Measurements from ENCODE around the gene EEA1. TPM values are rescaled to one million over a fixed set of nuclear protein-coding genes. Genes with fewer than 3 reads are reported as not detected.

The EEA1 gene
- total RNA-seq, 1 experiment from 2014 or later: 14.9 TPM

DNA sequence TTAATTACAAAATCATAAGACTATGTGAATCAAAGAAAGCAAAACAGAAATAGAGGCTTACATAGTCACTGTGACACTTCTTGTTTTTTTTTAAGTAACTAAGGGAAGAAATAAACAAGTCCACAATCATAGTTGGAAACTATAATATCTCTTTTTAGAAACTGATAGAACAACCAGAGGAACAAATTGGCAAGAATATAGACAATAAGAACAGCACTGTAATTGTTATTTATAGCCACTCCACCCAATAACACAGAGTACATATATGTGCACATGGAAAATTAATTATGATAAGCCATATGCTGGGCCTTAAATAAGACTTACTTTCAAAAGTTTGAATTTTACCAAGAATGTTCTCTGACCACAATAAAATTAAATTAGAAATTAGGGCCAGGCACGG is 125.2 kb downstream of the EEA1 start:
- Histone ChIP-seq H3K4ac (ENCODE audit: low read depth, low read length) (no peak overlapping the region), H2BK12ac (ENCODE audit: insufficient read length, low read depth, low read length) (no peak overlapping the region), H4K20me1 (ENCODE audit: control insufficient read depth, insufficient read depth, insufficient read length) (no peaks in the 10 kb centered on the region), H2AFZ (ENCODE audit: low read length) (no peak overlapping the region), H3K9me3 (ENCODE audit: control insufficient read depth, low read depth, low read length) (no peaks in the 10 kb centered on the region), H4K5ac (ENCODE audit: insufficient read length, low read depth, low read length) (no peak overlapping the region), H4K91ac (ENCODE audit: insufficient read length, low read depth, low read length) (no peak overlapping the region), H2AK5ac (ENCODE audit: insufficient read length, low read length) (no peak overlapping the region), H3K79me2 (ENCODE audit: insufficient read depth, low read length) (no peaks in the 10 kb centered on the region), H3K79me1 (ENCODE audit: insufficient read depth, low read depth, low read length, poor library complexity, severe bottlenecking) (no peaks in the 10 kb centered on the region), H3K9ac (ENCODE audit: extremely low read depth, insufficient read length, low read length) (no peak overlapping the region), H3K56ac (ENCODE audit: insufficient read length, low read depth, low read length) (no peak overlapping the region), H3K18ac (ENCODE audit: insufficient read length, low read depth, low read length) (no peak overlapping the region), H2BK15ac (ENCODE audit: low read depth, low read length) (no peak overlapping the region), H2BK120ac (ENCODE audit: low read depth, low read length, poor library complexity, severe bottlenecking) (no peak overlapping the region), H2BK5ac (ENCODE audit: insufficient read length, low read length) (no peak overlapping the region), H3K14ac (ENCODE audit: insufficient read depth, low read length) (no peak overlapping the region), H3K4me2 (ENCODE audit: insufficient read depth, insufficient read length, low read length) (no peak overlapping the region), H4K8ac (replicated peaks; ENCODE audit: insufficient read length, low read depth, low read length) (no peak overlapping the region), H3T11ph (ENCODE audit: low read length) (no peak overlapping the region), H2BK20ac (ENCODE audit: low read depth, low read length, poor library complexity, severe bottlenecking) (no peak overlapping the region), H3K23ac (ENCODE audit: insufficient read length, low read depth, low read length) (no peak overlapping the region), H3K27me3 (ENCODE audit: insufficient read depth, low read length) (no peaks in the 10 kb centered on the region), H3K27ac (ENCODE audit: insufficient read length, low read depth, low read length) (no peak overlapping the region), H3K23me2 (ENCODE audit: insufficient read length, low read depth, low read length, poor library complexity, severe bottlenecking) (no peaks in the 10 kb centered on the region), H3K4me1 (ENCODE audit: insufficient read depth, low read length) (no peaks in the 10 kb centered on the region)
- Mint-ChIP-seq H3K4me1 (no peaks in the 10 kb centered on the region), H3K27me3 (ENCODE audit: low read depth) (no peaks in the 10 kb centered on the region), H3K36me3 (ENCODE audit: insufficient read depth in 1 of 3, low read depth in 3 of 3) (peaks cover 2 to 16% (median 13%) of the 10 kb centered on the region in 3 experiments; a peak in 6 of 7 replicates), H3K27ac (no peak overlapping the region), H3K4me3 (no peak overlapping the region), H3K9me3 (no peaks in the 10 kb centered on the region)
- WGBS (ENCODE audit: extremely low coverage, insufficient read length, low lambda C conversion rate): no CpG with 5 or more reads among the region's 1 CpG
- no peak for DNase-seq
- TF ChIP-seq CTCF (conservative IDR thresholded peaks at IDR 0.05): no peak

All from H9 (cell line).